OCI-LY1 (cell line): ENCODE measurements around the gene CYGB.

Experiments
- EZH2 ChIP-seq: fragments of 200-600 bp; sonication (generic), shearing (Covaris generic); IDR thresholded peaks from 2 replicates; pipeline ENCODE4 v1.8.0; 2017; ENCODE audit warnings: borderline replicate concordance, mixed run types, mild to moderate bottlenecking, antibody characterized with exemption, low read length, moderate library complexity, mixed read lengths
- TF ChIP-seq, protein P1 (sequence below): fragments of 200-600 bp; sonication (generic), shearing (Covaris generic); IDR thresholded peaks from 2 replicates; pipeline ENCODE4 v1.5.1; 2017; ENCODE audit warnings: mild to moderate bottlenecking, antibody characterized with exemption, low read length, moderate library complexity, mixed read lengths

DNA sequence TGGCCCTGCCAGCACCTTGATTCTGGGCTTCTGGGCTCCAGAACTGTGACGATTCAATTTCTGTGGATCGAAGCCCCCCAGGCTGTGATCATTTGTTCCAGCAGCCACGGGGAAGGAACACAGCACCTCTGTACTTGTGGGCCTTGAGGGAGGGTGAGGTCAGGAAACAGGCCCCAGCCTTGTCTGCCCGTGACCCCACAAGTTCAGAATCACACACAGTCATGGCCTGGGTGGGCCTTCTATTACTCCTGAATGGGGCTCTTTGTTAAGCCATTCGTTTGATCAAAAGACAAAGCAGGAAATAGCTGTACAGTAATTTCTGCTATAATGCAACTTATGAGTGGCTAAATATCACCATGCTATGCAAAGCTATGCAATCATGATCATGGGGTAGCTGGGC, 38.1 kb upstream of the CYGB start:
- TF ChIP-seq, protein P1, sequence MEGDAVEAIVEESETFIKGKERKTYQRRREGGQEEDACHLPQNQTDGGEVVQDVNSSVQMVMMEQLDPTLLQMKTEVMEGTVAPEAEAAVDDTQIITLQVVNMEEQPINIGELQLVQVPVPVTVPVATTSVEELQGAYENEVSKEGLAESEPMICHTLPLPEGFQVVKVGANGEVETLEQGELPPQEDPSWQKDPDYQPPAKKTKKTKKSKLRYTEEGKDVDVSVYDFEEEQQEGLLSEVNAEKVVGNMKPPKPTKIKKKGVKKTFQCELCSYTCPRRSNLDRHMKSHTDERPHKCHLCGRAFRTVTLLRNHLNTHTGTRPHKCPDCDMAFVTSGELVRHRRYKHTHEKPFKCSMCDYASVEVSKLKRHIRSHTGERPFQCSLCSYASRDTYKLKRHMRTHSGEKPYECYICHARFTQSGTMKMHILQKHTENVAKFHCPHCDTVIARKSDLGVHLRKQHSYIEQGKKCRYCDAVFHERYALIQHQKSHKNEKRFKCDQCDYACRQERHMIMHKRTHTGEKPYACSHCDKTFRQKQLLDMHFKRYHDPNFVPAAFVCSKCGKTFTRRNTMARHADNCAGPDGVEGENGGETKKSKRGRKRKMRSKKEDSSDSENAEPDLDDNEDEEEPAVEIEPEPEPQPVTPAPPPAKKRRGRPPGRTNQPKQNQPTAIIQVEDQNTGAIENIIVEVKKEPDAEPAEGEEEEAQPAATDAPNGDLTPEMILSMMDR = no peak
- no peak for TF ChIP-seq EZH2
